Measurements from ENCODE around the gene BRIP1. TPM values are rescaled to one million over a fixed set of nuclear protein-coding genes. Genes with fewer than 3 reads are reported as not detected.
"Not testable (repeated sequence)": the region's sequence is repeated elsewhere in the genome, so short reads cannot be mapped to it uniquely, and the experiment has no call there.

The BRIP1 gene
- total RNA-seq, 1 donor from 2014 or later, result 5.2 TPM

DNA sequence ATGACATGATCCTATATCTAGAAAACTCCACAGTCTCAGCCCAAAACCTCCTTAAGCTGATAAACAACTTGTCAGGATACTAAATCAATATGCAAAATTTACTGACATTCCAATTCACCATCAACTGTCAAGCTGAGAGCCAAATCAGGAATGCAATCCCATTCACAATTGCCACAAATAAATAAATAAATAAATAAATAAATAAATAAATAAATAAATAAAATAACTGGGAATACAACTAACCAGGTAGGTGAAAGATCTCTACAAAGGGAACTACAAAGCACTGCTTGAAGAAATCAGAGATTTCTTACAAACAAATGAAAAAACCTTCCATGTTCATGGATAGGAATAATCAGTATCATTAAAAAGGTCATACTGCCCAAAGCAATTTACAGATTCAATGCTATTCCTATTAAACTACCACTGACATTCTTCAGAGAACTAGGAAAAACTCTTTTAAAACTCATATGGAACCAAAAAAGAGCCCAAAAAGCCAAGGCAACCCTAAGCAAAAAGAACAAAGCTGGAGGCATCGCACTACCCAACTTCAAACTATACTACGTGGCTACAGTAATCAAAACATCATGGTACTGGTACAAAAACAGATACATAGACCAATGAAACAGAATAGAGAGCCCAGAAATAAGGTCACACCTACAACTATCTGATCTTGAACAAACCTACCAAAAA, 37.7 kb downstream of the BRIP1 start:
- Mint-ChIP-seq H3K4me1 (ENCODE audit: unreplicated experiment) (no peaks in the 10 kb centered on the region), H3K27me3 (ENCODE audit: unreplicated experiment) (no peaks in the 10 kb centered on the region), H3K27ac (ENCODE audit: unreplicated experiment) (no peak overlapping the region), H3K4me3 (ENCODE audit: unreplicated experiment) (no peak overlapping the region), H3K9me3 (ENCODE audit: unreplicated experiment) (no peaks in the 10 kb centered on the region), H3K36me3 (ENCODE audit: low read depth, unreplicated experiment) (peaks cover 3% of the 10 kb centered on the region)
- no peak for DNase-seq (ENCODE audit: low spot score)
- TF ChIP-seq CTCF (IDR thresholded peaks at IDR 0.05; ENCODE audit: unreplicated experiment), result no peak

GRCh38 chr17:61822326-61823285, 40.7 kb downstream of the BRIP1 start:
- DNase-seq (ENCODE audit: low spot score), result no peak
- no peaks in the 10 kb centered on the region for H3K4me1 Mint-ChIP-seq (ENCODE audit: unreplicated experiment)
- H3K27me3 Mint-ChIP-seq (ENCODE audit: unreplicated experiment), result no peaks in the 10 kb centered on the region
- peaks cover 3% of the 10 kb centered on the region for H3K36me3 Mint-ChIP-seq (ENCODE audit: low read depth, unreplicated experiment)
- no peaks in the 10 kb centered on the region for H3K9me3 Mint-ChIP-seq (ENCODE audit: unreplicated experiment)
- H3K27ac Mint-ChIP-seq (ENCODE audit: unreplicated experiment), result no peak overlapping the region
- no peak for TF ChIP-seq CTCF (IDR thresholded peaks at IDR 0.05; ENCODE audit: unreplicated experiment)
- no peak overlapping the region for H3K4me3 Mint-ChIP-seq (ENCODE audit: unreplicated experiment)

DNA sequence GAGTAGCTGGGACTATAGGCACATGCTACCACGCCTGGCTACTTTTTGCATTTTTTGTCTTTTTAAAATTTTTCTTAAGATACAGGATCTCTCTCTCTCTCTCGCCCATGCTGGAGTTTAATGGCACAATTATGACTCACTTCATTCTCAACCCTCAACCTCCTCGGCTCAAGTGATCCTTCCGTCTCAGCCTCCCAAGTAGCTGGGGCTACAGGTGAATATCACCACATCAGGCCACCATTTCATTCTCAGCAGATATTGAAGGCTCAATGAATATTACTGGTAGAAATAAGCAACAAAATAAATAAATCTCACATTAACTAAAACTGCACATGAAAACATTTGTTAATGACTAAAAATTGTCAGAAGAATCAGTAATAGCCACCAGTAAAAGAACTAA, 41.7 kb downstream of the BRIP1 start:
- Mint-ChIP-seq H3K9me3 (ENCODE audit: unreplicated experiment) (no peaks in the 10 kb centered on the region), H3K36me3 (ENCODE audit: low read depth, unreplicated experiment) (peaks cover 3% of the 10 kb centered on the region), H3K4me3 (ENCODE audit: unreplicated experiment) (no peak overlapping the region), H3K27me3 (ENCODE audit: unreplicated experiment) (no peaks in the 10 kb centered on the region), H3K4me1 (ENCODE audit: unreplicated experiment) (no peaks in the 10 kb centered on the region), H3K27ac (ENCODE audit: unreplicated experiment) (no peak overlapping the region)
- DNase-seq (ENCODE audit: low spot score), result no peak
- TF ChIP-seq CTCF (IDR thresholded peaks at IDR 0.05; ENCODE audit: unreplicated experiment), result no peak

GRCh38 chr17:61819265-61819664, 44.1 kb downstream of the BRIP1 start:
- not testable (repeated sequence) for H3K4me3 Mint-ChIP-seq (ENCODE audit: unreplicated experiment); H3K4me1 Mint-ChIP-seq (ENCODE audit: unreplicated experiment)

GRCh38 chr17:61818225-61818624, 45.1 kb downstream of the BRIP1 start:
- H3K36me3 Mint-ChIP-seq (ENCODE audit: low read depth, unreplicated experiment), result peaks cover 3% of the 10 kb centered on the region
- H3K9me3 Mint-ChIP-seq (ENCODE audit: unreplicated experiment), result no peaks in the 10 kb centered on the region
- H3K27me3 Mint-ChIP-seq (ENCODE audit: unreplicated experiment), result no peaks in the 10 kb centered on the region
- DNase-seq (ENCODE audit: low spot score), result no peak
- H3K4me3 Mint-ChIP-seq (ENCODE audit: unreplicated experiment), result no peak overlapping the region
- no peak for TF ChIP-seq CTCF (IDR thresholded peaks at IDR 0.05; ENCODE audit: unreplicated experiment)
- H3K27ac Mint-ChIP-seq (ENCODE audit: unreplicated experiment), result no peak overlapping the region
- no peaks in the 10 kb centered on the region for H3K4me1 Mint-ChIP-seq (ENCODE audit: unreplicated experiment)

More at GRCh38 chr17:61819265-61819664, 44.1 kb downstream of the BRIP1 start:
- H3K27ac Mint-ChIP-seq (ENCODE audit: unreplicated experiment); H3K36me3 Mint-ChIP-seq (ENCODE audit: low read depth, unreplicated experiment); DNase-seq (ENCODE audit: low spot score); H3K9me3 Mint-ChIP-seq (ENCODE audit: unreplicated experiment); H3K27me3 Mint-ChIP-seq (ENCODE audit: unreplicated experiment): not testable (repeated sequence)

Data from endothelial cell (in vitro differentiated cells).